ENCODE data around the gene BRD8. TPM values are rescaled to one million over a fixed set of nuclear protein-coding genes. Genes with fewer than 3 reads are reported as not detected.

The BRD8 gene
- total RNA-seq, 2 donors from 2014 or later, result 47.1 to 75.5 TPM

DNA sequence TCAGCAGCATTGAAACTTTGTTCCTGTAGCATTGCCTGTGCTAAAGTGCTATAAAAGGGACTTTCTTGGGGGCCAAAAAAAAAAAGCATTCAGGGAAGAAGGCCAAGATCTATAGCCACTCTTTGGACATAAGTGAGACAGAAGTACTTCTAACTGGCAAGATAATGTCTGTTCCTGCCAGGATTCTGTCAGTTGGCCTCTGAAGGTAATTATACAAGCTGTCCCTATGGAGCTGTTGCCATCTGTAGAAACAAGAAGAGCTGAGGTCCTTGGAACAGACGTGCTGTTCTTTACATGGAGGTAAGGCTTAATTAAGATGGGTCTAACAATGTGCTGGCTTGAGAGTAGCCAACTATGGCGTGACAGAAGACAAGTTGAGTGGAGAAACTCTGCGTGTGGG lies 10.2 kb upstream of the BRD8 start:
- DNase-seq (ENCODE audit: low spot score), result no peak
- Histone ChIP-seq H3K9me3 (no peaks in the 10 kb centered on the region), H3K36me3 (no peaks in the 10 kb centered on the region), H3K27ac (no peak overlapping the region), H3K4me3 (no peak overlapping the region), H3K27me3 (replicated peaks; ENCODE audit: insufficient read depth) (no peaks in the 10 kb centered on the region), H3K4me1 (replicated peaks) (no peaks in the 10 kb centered on the region)
- no peak for TF ChIP-seq CTCF (IDR thresholded peaks at IDR 0.05)
- TF ChIP-seq POLR2AphosphoS5 (IDR thresholded peaks at IDR 0.05), result no peak
- no peak for TF ChIP-seq POLR2A (IDR thresholded peaks at IDR 0.05)
- intact Hi-C loops (cut with DNase I), result no loop called here
- WGBS, result 73% methylated on average over 3 of the region's 3 CpGs

GRCh38 chr5:138186002-138186447 lies 7.6 kb upstream of the BRD8 start:
- Histone ChIP-seq H3K4me3 (no peak overlapping the region), H3K9me3 (no peaks in the 10 kb centered on the region), H3K4me1 (replicated peaks) (no peaks in the 10 kb centered on the region), H3K27me3 (replicated peaks; ENCODE audit: insufficient read depth) (no peaks in the 10 kb centered on the region), H3K27ac (no peak overlapping the region), H3K36me3 (no peaks in the 10 kb centered on the region)
- DNase-seq (ENCODE audit: low spot score), result no peak
- intact Hi-C loops (cut with DNase I), result no loop called here
- WGBS, result 91% methylated on average over 2 of the region's 2 CpGs
- TF ChIP-seq POLR2AphosphoS5 (IDR thresholded peaks at IDR 0.05), result no peak

GRCh38 chr5:138182808-138183207 lies 4.4 kb upstream of the BRD8 start:
- H3K27ac ChIP-seq, result no peak overlapping the region
- no peaks in the 10 kb centered on the region for H3K9me3 ChIP-seq
- 93% methylated on average over 6 of the region's 6 CpGs for WGBS
- intact Hi-C loops (cut with DNase I), result no loop called here
- peaks cover 5% of the 10 kb centered on the region for H3K4me1 ChIP-seq (replicated peaks)
- H3K4me3 ChIP-seq, result no peak overlapping the region
- H3K27me3 ChIP-seq (replicated peaks; ENCODE audit: insufficient read depth), result no peaks in the 10 kb centered on the region
- H3K36me3 ChIP-seq, result no peaks in the 10 kb centered on the region
- no peak for DNase-seq (ENCODE audit: low spot score)
- TF ChIP-seq POLR2A (IDR thresholded peaks at IDR 0.05) (no peak), CTCF (IDR thresholded peaks at IDR 0.05) (no peak), POLR2AphosphoS5 (IDR thresholded peaks at IDR 0.05) (no peak)

DNA sequence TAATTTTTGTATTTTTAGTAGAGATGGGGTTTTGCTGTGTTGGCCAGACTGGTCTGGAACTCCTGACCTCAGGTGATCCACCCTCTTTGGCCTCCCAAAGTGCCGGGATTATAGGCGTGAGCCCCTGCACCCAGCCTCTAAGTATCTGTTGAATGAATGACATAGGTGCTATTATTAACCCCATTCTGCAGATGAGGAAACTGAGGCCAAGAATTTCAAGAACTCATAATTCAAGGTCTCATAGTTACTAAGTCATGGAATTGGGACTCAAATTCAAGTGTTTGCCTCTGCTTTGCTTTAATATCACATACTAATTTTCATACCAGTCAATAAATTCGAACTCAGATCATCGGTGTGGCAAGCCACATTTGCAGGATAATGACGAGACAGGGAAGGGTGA lies 2.4 kb upstream of the BRD8 start:
- intact Hi-C loops (cut with DNase I), result no loop called here
- no peak for DNase-seq (ENCODE audit: low spot score)
- 92% methylated on average over 5 of the region's 5 CpGs for WGBS
- H3K27me3 ChIP-seq (replicated peaks; ENCODE audit: insufficient read depth), result no peaks in the 10 kb centered on the region
- H3K36me3 ChIP-seq, result no peaks in the 10 kb centered on the region
- H3K9me3 ChIP-seq, result no peaks in the 10 kb centered on the region
- H3K27ac ChIP-seq, result no peak overlapping the region
- no peak overlapping the region for H3K4me3 ChIP-seq
- TF ChIP-seq POLR2A (IDR thresholded peaks at IDR 0.05) (no peak), CTCF (IDR thresholded peaks at IDR 0.05) (no peak), POLR2AphosphoS5 (IDR thresholded peaks at IDR 0.05) (no peak)
- peaks cover 10% of the 10 kb centered on the region for H3K4me1 ChIP-seq (replicated peaks)

GRCh38 chr5:138180183-138180782 lies 1.9 kb upstream of the BRD8 start:
- no peaks in the 10 kb centered on the region for H3K27me3 ChIP-seq (replicated peaks; ENCODE audit: insufficient read depth)
- peaks cover 10% of the 10 kb centered on the region for H3K4me1 ChIP-seq (replicated peaks)
- TF ChIP-seq POLR2A (IDR thresholded peaks at IDR 0.05) (no peak), CTCF (IDR thresholded peaks at IDR 0.05) (peak in 3 of 4 experiments; percentile 11 to 42 (median 12)), POLR2AphosphoS5 (IDR thresholded peaks at IDR 0.05) (no peak)
- H3K36me3 ChIP-seq, result no peaks in the 10 kb centered on the region
- no peak overlapping the region for H3K27ac ChIP-seq
- no peak for DNase-seq (ENCODE audit: low spot score)
- WGBS, result 74% methylated on average over 5 of the region's 5 CpGs
- intact Hi-C loops (cut with DNase I), result no loop called here
- H3K4me3 ChIP-seq, result no peak overlapping the region
- no peaks in the 10 kb centered on the region for H3K9me3 ChIP-seq

All from prostate gland (tissue), 2 donors.